HL-60/S4 (cell line): ENCODE data around the gene SDS.

Experiments used
- in situ Hi-C: fragments of 300-500 bp; cut with MboI; formaldehyde crosslinking; loops from 2 replicates; pipeline ENCODE4 v1.14.3; 2022; ENCODE audit warnings: low sequenced_read_pairs

SDS gene

DNA sequence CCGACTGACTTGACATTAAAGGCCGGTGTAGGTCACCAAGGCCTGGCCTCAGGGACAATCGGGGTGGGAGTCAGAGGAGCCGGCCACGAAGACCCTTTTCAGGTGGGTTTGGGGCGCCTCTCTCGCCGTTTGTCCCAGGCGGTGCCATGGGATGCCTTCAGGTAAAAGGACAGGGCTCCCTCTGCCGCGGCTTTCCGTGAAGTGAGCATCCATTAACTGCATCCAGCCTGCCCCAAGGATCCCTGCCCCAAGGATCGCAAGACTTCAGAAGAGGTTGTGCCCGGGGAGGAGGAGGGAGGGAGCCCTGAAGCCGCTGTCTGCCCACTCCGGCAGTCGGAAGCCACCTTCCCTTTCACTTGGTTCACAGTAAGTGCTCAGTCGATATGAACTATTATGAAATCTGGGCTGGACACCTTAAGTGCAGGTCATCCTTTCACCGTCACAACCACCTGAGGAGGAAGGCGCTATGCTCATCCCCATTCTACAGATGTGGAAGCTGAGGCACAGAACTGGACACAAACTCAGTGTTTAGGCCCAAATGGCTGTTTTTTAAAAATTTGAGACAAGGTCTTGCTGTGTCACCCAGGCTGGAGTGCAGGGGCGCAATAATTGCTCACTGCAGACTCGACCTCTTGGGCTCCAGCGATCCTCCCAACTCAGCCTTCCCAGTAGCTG lies 964 bp downstream of the SDS start:
- in situ Hi-C loops, result no loop called here

DNA sequence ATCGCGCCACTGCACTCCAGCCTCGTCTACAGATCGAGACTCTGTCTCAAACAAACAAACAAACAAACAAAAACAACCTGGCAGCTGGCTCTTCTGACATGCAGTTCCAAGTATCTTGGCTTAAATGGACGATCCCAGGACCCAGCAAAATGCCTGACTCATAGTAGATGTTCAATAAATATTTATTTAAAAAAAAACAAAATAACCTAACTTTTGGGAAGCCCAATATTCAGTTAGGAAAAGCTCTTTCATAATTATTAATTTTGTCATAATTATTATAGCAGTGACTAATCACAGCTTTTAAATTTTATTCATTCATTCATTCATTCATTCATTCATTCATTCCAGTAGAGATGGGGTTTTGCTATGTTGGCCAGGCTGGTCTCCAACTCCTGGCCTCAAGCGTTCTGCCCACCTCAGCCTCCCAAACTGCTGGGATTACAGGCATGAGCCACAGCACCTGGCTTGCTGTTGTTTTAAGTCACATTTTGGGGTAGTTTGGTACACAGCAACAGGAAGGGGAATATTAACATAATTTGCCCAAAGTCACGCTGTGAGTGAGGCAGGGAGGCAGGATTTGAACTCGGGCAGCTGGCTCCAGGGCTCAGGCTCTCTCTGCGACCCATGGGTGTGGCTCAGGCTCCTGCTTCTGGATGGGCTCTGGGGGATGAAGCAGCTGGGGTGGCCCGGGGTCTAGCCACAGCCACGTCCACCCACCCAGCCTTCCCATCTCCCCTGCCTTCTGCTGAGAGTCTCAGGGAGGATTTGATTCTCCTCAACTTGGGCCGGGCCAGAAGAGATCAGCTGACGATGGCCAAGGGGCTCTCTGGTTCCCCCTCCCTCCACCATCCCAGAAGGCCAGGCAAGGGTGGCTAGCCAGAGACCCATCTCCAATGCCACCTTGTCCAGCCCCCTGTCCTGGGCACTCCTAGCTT lies 2.4 kb downstream of the SDS start:
- in situ Hi-C loops, result no loop called here

DNA sequence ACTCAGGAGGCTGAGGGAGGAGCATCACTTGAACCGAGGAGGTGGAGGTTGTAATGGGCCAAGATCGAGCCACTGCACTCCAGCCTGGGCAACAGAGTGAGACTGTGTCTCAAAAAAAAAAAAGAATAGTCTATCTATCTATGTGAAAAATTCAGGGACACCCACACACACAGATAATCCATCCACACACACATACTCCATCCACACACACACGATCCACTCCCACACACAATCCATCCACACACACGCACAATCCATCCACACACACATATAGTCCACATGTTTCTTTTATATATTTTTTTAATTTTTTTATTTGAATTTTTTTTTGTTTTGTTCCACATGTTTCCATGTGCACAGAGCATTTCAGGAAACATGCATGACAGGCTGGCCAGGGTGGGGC lies 3.3 kb downstream of the SDS start:
- in situ Hi-C loops, result no loop called here

DNA sequence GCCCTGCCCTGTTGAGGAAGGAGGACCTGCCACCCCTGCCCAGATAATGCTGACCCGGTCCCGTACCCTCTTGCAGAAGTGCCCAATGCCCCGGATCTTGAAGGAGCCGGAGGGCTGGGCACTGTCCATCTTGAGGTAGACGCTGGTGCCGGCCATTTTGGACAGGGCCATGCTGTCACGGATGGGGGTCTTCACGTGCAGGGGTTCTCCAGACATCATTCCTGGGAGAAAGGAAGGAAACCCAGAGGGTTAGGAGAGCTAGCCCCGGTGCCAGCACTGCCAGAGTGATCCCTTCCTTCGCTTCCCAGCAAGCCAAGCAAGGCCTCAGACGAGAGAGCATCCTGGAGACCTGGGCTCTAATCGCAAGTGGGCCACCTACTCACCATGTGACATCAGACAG lies 4.2 kb downstream of the SDS start:
- in situ Hi-C loops, result no loop called here

DNA sequence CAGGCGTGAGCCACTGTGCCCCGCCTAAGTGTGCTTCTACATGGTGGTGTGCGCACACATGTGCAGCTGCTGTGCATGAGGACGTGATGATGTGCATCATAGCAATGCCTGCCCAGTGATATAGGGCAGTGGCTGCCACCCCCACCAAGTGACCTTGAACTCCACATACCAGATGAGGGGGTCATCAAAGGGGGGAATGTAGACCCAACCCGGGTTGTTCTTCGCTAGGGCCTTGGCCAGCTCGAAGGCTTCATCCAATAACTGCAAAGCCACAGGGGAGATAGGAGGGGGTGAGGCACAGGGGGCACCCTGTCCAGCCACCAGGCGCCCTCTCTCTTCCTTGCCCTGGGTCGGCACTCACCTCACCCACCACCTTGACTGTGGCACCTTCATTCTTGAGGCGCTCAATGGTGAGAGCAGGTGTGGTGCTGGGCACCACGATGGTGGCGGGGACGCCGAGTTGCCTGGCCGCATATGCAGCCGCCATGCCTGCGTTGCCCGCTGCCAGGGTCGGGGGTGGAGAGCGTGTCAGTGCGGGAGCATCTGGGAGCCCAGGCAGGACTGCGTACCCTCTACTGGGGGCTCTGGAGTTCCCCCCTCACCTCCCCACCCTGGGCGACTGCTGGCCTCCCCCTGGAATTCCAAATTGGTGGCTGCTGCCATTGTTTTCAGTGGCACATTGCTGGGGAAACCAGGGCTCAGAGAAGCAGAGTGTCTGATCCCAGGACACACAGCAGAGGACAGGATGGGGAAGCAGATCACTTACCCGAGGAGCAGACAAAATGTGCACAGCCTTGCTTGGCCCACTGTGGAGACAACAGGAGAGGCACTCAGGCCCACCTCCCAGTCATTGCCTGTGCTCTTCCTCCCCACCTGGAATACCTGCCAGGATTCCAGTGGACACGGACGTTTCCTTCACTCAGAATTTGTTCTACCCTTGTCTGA lies 5.1 kb downstream of the SDS start:
- in situ Hi-C loops, result no loop called here

DNA sequence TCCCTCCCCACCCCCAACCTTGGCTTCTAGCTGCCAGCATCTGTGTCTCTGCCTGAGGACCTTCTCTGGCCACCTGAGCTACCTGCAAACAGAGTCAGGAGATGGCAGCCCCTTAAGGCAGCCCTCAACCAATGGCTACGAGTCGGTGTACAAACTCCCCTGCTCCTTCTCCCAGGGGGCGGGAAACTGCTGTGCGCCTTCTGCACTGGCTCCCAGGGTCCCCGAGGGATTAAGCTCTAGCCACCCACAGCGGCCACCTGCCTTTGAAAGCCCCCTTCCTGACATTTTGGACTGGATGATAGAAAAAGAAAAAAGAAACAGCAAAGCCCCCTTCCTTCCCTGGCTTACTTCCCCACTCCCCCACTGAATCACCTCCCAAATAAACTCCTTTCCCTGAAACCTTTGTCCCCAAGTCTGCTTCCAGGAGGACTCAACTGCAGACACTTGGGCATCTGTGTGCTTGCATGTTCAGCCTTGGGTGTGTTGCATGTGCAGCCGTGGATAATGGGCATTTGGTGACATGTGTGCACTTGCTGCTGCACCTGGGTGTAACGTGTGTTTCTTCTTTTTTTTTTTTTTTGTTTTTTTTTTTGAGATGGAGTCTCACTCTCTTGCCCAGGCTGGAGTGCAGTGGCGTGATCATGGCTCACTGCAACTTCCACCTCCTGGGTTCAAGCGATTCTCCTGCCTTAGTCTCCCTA lies 6.0 kb downstream of the SDS start:
- in situ Hi-C loops, result no loop called here

DNA sequence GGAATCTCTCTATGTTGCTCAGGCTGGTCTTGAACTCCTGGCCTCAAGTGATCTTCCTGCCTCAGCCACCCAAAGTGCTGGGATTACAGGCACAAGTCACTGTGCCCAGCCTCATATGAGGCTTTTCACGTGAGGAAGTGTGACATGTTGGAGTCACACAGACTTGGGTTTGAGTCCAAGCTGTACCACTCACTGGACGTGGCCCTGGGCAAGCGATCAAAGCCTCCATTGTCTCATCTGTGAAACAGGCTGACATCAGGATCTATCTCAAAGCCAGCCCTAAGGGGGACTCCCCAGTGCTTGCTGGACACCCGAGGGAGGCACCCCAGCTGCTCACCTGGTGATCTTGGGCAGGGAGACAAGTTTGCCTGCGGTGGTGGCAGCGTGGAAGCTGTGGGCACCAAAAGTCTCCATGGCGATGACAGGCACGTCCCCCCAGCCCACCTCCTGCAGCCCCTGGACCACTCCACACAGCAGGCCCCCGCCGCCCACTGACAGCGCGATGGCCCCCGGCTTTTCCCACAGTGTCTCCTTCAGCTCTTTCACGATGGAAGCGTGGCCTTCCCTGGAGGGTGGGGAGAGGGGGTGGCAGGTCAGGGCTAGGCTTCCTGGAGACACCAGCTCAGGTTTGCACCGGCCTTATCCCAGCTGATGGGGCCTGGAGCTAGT lies 6.7 kb downstream of the SDS start:
- in situ Hi-C loops, result no loop called here

DNA sequence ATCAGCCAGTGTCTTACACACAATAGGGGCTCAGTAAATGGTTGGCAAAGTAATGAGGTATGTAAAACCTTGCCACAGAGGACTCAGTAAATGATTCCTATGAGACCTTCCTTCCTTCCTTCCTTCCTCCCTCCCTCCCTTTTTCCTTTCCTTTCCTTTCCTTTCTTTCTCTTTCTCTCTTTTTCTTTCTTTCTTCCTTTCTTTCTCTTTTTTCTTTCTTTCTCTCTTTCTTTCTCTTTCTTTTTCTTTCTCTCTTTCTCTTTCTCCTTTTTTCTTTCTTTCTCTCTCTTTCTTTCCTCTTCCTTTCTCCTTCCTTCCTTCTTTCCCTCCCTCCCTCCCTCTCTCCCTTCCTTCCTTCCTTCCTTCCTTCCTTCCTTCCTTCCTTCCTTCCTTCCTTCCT lies 7.5 kb downstream of the SDS start:
- in situ Hi-C loops, result no loop called here

DNA sequence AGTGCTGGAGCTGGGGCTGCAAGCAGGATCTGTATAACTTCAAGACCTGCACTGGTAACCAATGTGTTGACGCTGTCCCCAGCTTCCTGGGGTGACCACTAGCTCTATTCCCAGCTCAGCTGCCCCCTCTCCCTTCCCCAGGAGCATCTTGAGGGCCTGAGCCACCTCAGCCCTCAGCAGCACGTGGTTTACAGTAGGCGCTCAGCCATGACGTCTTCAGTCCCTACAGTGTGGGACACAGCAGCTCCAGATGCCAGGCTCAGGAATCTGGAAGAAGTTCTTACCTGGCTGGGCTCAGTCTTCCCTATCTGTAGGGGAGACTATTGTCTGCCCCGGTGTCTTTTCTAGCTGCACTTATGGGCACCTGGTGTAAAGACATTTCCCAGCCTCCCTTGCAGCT lies 8.6 kb downstream of the SDS start:
- in situ Hi-C loops, result no loop called here

DNA sequence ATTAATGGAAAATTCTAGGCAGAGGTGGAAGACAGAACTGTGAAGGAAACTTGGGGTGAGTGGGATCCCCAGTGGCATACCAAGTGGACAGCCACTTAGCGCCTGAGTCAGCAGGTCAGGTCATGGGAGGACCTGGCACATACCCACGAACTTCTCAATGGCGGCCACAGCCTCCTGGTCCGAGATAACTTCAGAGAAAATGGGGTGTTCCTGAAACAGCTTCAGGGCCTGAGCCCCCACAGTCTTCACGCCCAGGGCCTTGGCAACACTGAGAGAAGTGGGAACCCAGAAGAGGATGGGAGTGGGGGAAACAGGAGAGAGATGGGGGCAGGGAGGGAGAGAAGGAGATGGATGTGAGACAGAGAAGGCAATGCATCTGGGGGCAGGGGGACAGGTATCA lies 9.9 kb downstream of the SDS start:
- in situ Hi-C loops, result no loop called here

DNA sequence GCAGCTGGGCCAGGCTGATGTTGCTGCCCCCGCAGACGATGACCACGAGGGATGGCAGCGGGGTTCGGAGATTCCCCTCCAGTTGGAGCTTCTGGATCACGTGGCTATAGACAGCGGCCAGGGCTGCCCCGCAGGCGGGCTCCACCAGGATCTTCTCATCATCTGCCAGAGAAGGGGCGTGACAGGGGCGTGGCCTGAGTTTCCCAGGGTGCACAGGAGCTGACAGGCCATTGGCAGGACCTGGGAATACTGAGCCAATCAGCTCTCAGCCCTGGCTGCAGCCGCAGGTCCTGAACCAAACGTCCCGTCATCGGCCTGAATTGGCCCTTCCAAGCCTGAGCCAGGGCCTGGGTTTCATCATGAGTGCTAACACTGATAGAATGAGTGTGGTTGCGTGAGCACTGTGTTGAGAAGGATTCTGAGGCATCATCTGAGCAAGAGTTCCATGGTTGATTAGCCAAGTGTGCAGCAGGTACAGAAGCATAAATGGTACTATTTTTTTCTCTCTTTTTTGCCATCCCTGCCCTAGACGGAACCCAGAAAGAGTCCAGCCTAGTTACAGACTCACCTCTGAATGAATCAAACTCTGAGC lies 10.6 kb downstream of the SDS start:
- in situ Hi-C loops, result no loop called here

DNA sequence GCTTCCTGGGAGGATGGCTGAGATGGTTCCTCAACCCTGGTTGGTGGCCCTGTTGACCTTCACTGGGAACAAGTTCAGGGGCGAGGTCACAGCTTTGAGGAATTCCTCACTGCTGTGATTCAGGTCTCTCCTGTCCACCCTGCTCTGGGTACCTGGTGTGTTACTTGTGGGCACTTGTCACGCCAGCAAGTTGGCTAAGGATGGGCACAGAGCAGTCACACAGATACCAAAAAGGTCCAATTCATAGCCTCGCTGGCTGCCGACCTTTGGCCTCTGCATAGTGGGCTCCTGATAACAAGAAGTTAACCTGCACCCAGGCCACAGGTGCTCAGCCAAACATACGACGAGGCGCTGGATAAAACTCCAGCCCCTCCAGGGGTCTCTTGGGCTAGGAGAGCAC lies 11.2 kb downstream of the SDS start:
- in situ Hi-C loops, result no loop called here

DNA sequence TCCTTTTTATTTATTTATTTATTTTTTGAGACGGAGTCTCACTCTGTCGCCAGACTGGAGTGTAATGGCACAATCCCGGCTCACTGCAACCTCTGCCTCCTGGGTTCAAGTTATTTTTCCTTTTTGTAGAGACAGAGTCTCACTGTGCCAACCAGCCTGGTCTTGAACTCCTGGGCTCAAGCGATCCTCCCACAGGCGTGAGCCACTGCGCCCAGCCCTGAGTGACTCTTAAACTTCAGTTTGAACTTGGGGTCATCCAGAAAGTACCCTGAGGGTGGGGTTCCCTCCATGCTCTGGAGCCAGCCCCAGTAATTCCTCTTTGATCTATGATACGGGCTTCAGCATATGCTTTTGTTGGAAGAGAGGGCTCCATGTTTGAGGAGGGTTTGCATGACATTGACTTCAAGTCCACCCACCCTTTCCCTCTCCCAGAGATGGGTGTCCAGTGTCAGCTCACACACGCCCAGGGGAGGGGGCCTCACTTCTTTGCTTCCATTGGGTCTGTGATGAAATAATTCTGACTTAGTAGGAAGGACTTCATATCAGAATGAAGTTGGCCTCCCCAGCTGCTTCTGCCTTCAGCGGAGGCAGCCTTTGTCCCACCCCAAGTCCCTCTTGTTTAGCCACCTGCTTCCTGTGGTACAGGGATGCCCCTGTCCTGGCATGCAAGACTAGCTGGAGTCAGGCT lies 11.9 kb downstream of the SDS start:
- in situ Hi-C loops, result no loop called here

DNA sequence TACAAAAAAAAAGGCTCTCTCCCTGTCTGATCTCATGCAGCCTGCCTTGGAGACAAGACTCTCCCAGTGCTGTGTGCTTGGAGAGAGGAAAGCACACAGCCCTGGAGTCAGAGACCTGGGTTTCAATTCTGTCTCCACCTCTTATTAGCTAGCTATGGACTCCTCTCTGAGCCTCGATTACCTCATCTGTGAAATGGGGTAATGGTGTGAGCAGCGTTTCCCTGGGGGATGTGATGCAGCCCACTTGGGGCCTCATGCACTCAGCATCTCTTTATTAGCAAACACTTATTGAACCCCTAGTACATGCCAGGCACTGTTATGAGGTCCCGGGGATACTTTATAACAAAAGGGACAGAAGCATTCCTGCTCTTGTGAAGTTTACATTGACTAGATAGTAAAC lies 12.5 kb downstream of the SDS start:
- in situ Hi-C loops, result no loop called here

DNA sequence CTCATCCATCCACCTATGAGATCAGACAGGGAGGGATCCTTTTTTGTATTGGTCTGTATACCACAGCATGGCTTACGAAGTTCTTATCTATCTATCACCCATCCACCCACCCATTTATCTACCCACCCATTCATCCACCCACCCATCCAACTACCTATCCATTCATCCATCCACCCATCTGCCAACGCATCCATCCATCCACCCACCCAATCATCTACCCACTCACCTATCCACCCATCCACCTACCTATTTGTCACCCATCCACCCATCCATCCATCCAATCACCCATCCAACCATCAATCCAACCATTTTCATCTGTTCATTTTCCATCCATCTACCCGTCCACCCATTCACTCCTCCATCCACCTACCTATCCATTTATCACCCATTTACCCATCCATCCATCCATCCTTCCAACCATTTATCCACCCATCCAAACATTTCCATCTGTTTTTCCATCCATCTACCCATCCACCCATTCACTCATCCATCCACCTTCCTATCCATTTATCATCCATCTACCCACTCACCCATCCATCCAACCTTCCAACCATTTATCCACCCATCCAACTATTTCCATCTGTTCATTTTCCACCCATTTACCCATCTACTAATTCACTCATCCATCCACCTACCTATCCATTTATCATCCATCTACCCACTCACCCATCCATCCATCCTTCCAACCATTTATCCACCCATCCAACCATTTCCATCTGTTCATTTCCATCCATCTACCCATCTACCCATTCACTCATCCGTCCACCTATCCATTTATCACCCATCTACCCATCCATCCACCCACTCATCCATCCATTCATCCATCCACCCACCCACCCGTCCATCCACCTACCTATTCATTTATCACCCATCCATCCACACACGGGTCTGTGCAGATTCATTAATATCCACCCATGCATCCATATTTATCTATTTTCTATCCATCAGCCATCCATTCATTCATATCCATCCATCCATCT lies 13.3 kb downstream of the SDS start:
- in situ Hi-C loops, result no loop called here

DNA sequence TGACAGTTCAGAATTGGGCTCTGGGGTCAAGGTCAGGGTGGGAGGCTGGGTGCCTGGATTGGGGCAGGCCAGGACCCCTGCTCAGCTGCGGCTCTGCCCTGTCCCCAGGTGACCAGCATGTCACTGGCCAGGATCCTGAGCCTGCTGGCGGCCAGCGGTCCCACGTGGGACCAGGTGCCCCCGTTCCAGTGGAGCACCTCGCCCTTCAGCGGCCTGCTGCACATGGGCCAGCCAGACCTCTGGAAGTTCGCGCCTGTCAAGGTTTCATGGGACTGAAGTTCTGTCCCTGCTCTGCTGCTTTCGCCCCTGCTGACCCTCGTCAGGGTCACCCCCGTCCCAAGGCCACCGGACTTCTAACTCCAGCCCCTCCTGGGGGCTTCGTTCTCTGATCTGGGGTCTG lies 15.3 kb downstream of the SDS start:
- in situ Hi-C loops, result no loop called here

DNA sequence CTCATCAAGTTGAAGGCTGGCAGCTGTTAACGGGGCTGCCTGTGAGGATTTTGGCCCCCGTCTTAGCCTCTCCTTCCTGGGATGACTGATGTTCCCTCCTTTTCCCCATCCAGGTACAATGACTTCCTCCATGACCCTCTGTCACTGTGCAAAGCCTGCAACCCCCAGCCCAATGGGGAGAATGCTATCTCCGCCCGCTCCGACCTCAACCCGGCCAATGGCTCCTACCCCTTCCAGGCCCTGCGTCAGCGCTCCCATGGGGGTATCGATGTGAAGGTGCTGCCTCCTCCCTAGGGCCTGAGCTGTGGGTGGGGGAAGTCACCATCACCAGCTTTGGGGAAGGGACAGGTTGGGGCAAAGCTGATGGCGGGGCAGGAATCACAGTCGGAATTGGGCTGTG lies 16.1 kb downstream of the SDS start:
- in situ Hi-C loops, result no loop called here
